Stomach (tissue), 19 donors: ENCODE results near the gene FGFRL1. TPM values are rescaled to one million over a fixed set of nuclear protein-coding genes. Genes with fewer than 3 reads are reported as not detected.

ENCODE experiments used
- DNase-seq, 2 donors: peaks; one replicate each; pipeline versions ENCODE4 v3.0.0 to v3.0.0-alpha.2; 2013 to 2019
- H3K27ac ChIP-seq, 5 donors: fragments of 200-600 bp in 4 of 5; sonication (generic) in 4 of 5; one replicate each; pipeline ENCODE4 v1.5.1; 2013 to 2019; ENCODE audit warnings: mild to moderate bottlenecking in 1 of 5, moderate library complexity in 1 of 5
- H3K27me3 ChIP-seq, 3 donors: fragments of 200-600 bp; sonication (generic); one replicate each; pipeline ENCODE4 v1.5.1; 2017 to 2019; ENCODE audit warnings: mixed run types in 1 of 3
- H3K36me3 ChIP-seq, 4 donors: fragments of 200-600 bp; sonication (generic); 1 replicate in 3 of 4; 2 replicates in 1 of 4; pipeline ENCODE4 v1.5.1; 2016 to 2019
- H3K4me1 ChIP-seq, 4 donors: fragments of 200-600 bp; sonication (generic); one replicate each; pipeline ENCODE4 v1.5.1; 2016 to 2019
- H3K4me3 ChIP-seq, 4 donors: fragments of 200-600 bp; sonication (generic) in 3 of 4; one replicate each; pipeline ENCODE4 v1.5.1; 2016 to 2019; ENCODE audit warnings: mild to moderate bottlenecking in 1 of 4
- H3K9me3 ChIP-seq, 4 donors: fragments of 200-600 bp; sonication (generic); one replicate each; pipeline ENCODE4 v1.5.1; 2016 to 2019
- CTCF ChIP-seq, 7 experiments: fragments of 450-650 bp in 4 of 7; fragments of 200-600 bp in 3 of 7; sonication (generic) in 3 of 7; IDR thresholded peaks; one replicate each; pipeline ENCODE4 v1.5.1; 2016 to 2019; ENCODE audit warnings: antibody characterized with exemption in 7 of 7, control low read depth in 2 of 7, mild to moderate bottlenecking in 1 of 7
- EP300 ChIP-seq: sonication (generic); formaldehyde crosslinking; IDR thresholded peaks from one replicate; pipeline ENCODE4 v1.6.1; 2017; ENCODE audit warnings: antibody characterized with exemption
- POLR2A ChIP-seq, 4 donors: fragments of 450-650 bp; IDR thresholded peaks; one replicate each; pipeline ENCODE4 v1.6.1; 2016; ENCODE audit warnings: antibody characterized with exemption in 4 of 4, control low read depth in 2 of 4, mild to moderate bottlenecking in 1 of 4, moderate library complexity in 1 of 4
- POLR2AphosphoS5 ChIP-seq, 3 donors: sonication (generic); formaldehyde crosslinking; IDR thresholded peaks; one replicate each; pipeline ENCODE4 v1.6.1; 2016; ENCODE audit warnings: antibody characterized with exemption in 3 of 3
- WGBS, 5 donors: extraction: QIAGEN DNeasy Blood & Tissue Kit in 3 of 5; methylation state at CpG; one replicate each; pipeline versions ENCODE4 v1.1.5 to v1.1.7; 2013 to 2018; 5-methylcytosine and 5-hydroxymethylcytosine counted together
- intact Hi-C: fragments of 100-400 bp; cut with DNase I; formaldehyde crosslinking; loops from one replicate; pipeline ENCODE4 v1.15.1; 2023; ENCODE audit warnings: low total_unique reads
- long read RNA-seq, 10 donors: transcript quantifications; one replicate each; lab custom pipeline, GENCODE V29; 2026
- polyA plus RNA-seq, 3 donors: library from polyadenylated mRNA; stranded (reverse); fragments of 200-250 nt; gene quantifications; one replicate each; pipeline ENCODE4 v1.2.3, GENCODE V29; 2013
- total RNA-seq, 5 donors: library from RNA; depleted of rRNA; stranded (reverse); fragments of >200 nt; gene quantifications; one replicate each; pipeline versions ENCODE4 v1.1.0 to v1.2.3, GENCODE V29; 2014 to 2016
- donor health status: healthy with polysubstance abuse.
- donor health status: Bipolar disorder and iron deficiency.
- donor health status: healthy.

FGFRL1 gene
- total RNA-seq, result 10 to 100 TPM in 3 of 5 donors, 1 to 10 TPM in 2; 3.5 to 42.7 (median 19.6) TPM
- polyA plus RNA-seq, result 10 to 100 TPM in 1 of 3 donors, 1 to 10 TPM in 2; 5.8 to 10.3 (median 9.2) TPM
- long read RNA-seq, donor 1, partial matches to known transcripts, result 0 of 1 reads
- long read RNA-seq, donor 1, other reads (novel, unspliced or antisense), result 0 of 1 reads
- long read RNA-seq, donor 2, partial matches to known transcripts, result 0 of 5 reads
- long read RNA-seq, donor 2, other reads (novel, unspliced or antisense), result 0 of 5 reads
- long read RNA-seq, donor 3, partial matches to known transcripts, result 0 of 3 reads
- long read RNA-seq, donor 3, other reads (novel, unspliced or antisense), result 0 of 3 reads
- long read RNA-seq, donor 4, result 0 reads
- long read RNA-seq, donor 5, partial matches to known transcripts, result 0 of 3 reads
- long read RNA-seq, donor 5, other reads (novel, unspliced or antisense), result 0 of 3 reads
- long read RNA-seq, donor 6, result 0 reads
- long read RNA-seq, donor 7, result 0 reads
- long read RNA-seq, donor 8, partial matches to known transcripts, result 0 of 4 reads
- long read RNA-seq, donor 8, other reads (novel, unspliced or antisense), result 0 of 4 reads
- long read RNA-seq, donor 9, partial matches to known transcripts, result 0 of 2 reads
- long read RNA-seq, donor 9, other reads (novel, unspliced or antisense), result 0 of 2 reads
- long read RNA-seq, donor 10, result 0 reads

GRCh38 chr4:1011022-1011665, at the start of gene FGFRL1:
Gene FGFRL1 (plus strand): TSS chr4:1011626. CDS start chr4:1012486, 860 bp downstream.
- H3K4me3 ChIP-seq, result peak within 1 kb of the TSS; percentile 65 to 79 (median 72)
- DNase-seq, result peak; percentile 96 to 97
- intact Hi-C loops, result no loop called here

GRCh38 chr4:962231-963208, 48.9 kb upstream of the FGFRL1 start:
- Histone ChIP-seq H3K4me3 (no peak overlapping the region), H3K36me3 (peaks cover 25 to 93% (median 88%) of the 10 kb centered on the region in 4 donors), H3K9me3 (no peaks in the 10 kb centered on the region), H3K27ac (no peak overlapping the region), H3K4me1 (peaks cover under 1 to 4% (median under 1%) of the 10 kb centered on the region in 4 donors), H3K27me3 (peaks cover 0 to under 1% (median 0%) of the 10 kb centered on the region in 3 donors)
- intact Hi-C loops, result no loop called here
- 90 to 93% (median 91%) methylated on average over 41 to 54 of the region's 54 CpGs for WGBS, 5 donors
- TF ChIP-seq POLR2A (IDR thresholded peaks at IDR 0.05), result no peak
- TF ChIP-seq CTCF (IDR thresholded peaks at IDR 0.05), result no peak
- TF ChIP-seq EP300, result no peak
- no peak for TF ChIP-seq POLR2AphosphoS5 (IDR thresholded peaks at IDR 0.05)
- DNase-seq, result peak in 1 of 2 donors; percentile 5

More at GRCh38 chr4:1011022-1011665, at the start of gene FGFRL1:
- Histone ChIP-seq H3K27me3 (peaks cover 0 to 37% (median 13%) of the 10 kb centered on the region in 3 donors), H3K27ac (peak within 1 kb of the TSS; percentile 74 to 89 (median 84)), H3K36me3 (peaks cover 0 to 8% (median 0%) of the 10 kb centered on the region in 4 donors), H3K9me3 (peaks cover 0 to 6% (median 0%) of the 10 kb centered on the region in 4 donors), H3K4me1 (peaks cover 29 to 55% (median 50%) of the 10 kb centered on the region in 4 donors)
- WGBS, 5 donors, result 0 to 1% (median 0%) methylated on average over 9 to 89 of the region's 89 CpGs
- TF ChIP-seq CTCF (IDR thresholded peaks at IDR 0.05), result no peak
- TF ChIP-seq POLR2A (IDR thresholded peaks at IDR 0.05), result no peak
- peak in 1 of 3 donors; percentile 11 for TF ChIP-seq POLR2AphosphoS5 (IDR thresholded peaks at IDR 0.05)

GRCh38 chr4:963276-964225, 47.9 kb upstream of the FGFRL1 start:
- Histone ChIP-seq H3K9me3 (no peaks in the 10 kb centered on the region), H3K4me1 (peaks cover 11 to 14% (median 11%) of the 10 kb centered on the region in 4 donors), H3K4me3 (no peak overlapping the region), H3K36me3 (peaks cover 25 to 84% (median 78%) of the 10 kb centered on the region in 4 donors), H3K27ac (no peak overlapping the region), H3K27me3 (peaks cover 0 to 10% (median 0%) of the 10 kb centered on the region in 3 donors)
- 73 to 88% (median 86%) methylated on average over 8 to 39 of the region's 39 CpGs for WGBS, 5 donors
- DNase-seq, result no peak
- intact Hi-C loops, result no loop called here
- TF ChIP-seq EP300, result no peak
- no peak for TF ChIP-seq CTCF (IDR thresholded peaks at IDR 0.05)
- TF ChIP-seq POLR2A (IDR thresholded peaks at IDR 0.05), result no peak
- no peak for TF ChIP-seq POLR2AphosphoS5 (IDR thresholded peaks at IDR 0.05)
